ENCODE results near the gene TTC33.

GRCh38 chr5:40634593-40634992 lies 121.2 kb downstream of the TTC33 start:
- TF ChIP-seq CTCF (IDR thresholded peaks at IDR 0.05) (no peak), POLR2AphosphoS5 (IDR thresholded peaks at IDR 0.05) (no peak)
